CD8-positive, alpha-beta memory T cell (primary cell): Measurements from ENCODE around the gene COL27A1. TPM values are rescaled to one million over a fixed set of nuclear protein-coding genes. Genes with fewer than 3 reads are reported as not detected.
"Not testable (repeated sequence)": the region's sequence is repeated elsewhere in the genome, so short reads cannot be mapped to it uniquely, and the experiment has no call there.

Experiments
- CTCF ChIA-PET: fragments of 350-600 bp; sonication (Branson Sonifier 250); formaldehyde crosslinking; loops from one replicate; lab custom pipeline; 2021; ENCODE audit warnings: antibody characterized with exemption; lab: Charles Lee
- POLR2A ChIA-PET: fragments of 350-600 bp; sonication (Branson Sonifier 250); formaldehyde crosslinking; loops from one replicate; lab custom pipeline; 2021; ENCODE audit warnings: antibody characterized with exemption; lab: Charles Lee
- DNase-seq, 5 donors: peaks; one replicate each; pipeline versions ENCODE4 v3.0.0 to v3.0.0-alpha.2; 2020 to 2022; ENCODE audit warnings: mixed read lengths in 1 of 5
- H3K27ac ChIP-seq: one replicate; pipeline ENCODE4 v1.7.0; 2013; ENCODE audit warnings: low read depth, mild to moderate bottlenecking, low read length, moderate library complexity
- H3K27me3 ChIP-seq: 2 replicates; pipeline ENCODE4 v1.7.0; 2013; ENCODE audit warnings: low read length, mild to moderate bottlenecking; ENCODE audit not compliant: insufficient read depth, poor library complexity, severe bottlenecking
- H3K36me3 ChIP-seq: 2 replicates; pipeline ENCODE4 v1.7.0; 2013; ENCODE audit warnings: mild to moderate bottlenecking, low read length, moderate library complexity; ENCODE audit not compliant: insufficient read depth
- H3K4me1 ChIP-seq: 2 replicates; pipeline ENCODE4 v1.7.0; 2013; ENCODE audit warnings: mild to moderate bottlenecking, low read length, moderate library complexity; ENCODE audit not compliant: insufficient read depth
- H3K4me3 ChIP-seq: 2 replicates; pipeline ENCODE4 v1.7.0; 2013; ENCODE audit warnings: mild to moderate bottlenecking, low read length
- H3K9me3 ChIP-seq: 2 replicates; pipeline ENCODE4 v1.7.0; 2013; ENCODE audit warnings: mild to moderate bottlenecking, low read length
- H3K27ac Mint-ChIP-seq, 8 donors: one replicate each; pipeline ENCODE4 v1.8.0; 2020 to 2021; ENCODE audit warnings: mixed read lengths in 8 of 8, mild to moderate bottlenecking in 6 of 8, inconsistent platforms in 3 of 8, moderate library complexity in 3 of 8
- H3K27me3 Mint-ChIP-seq, 2 donors: one replicate each; pipeline ENCODE4 v1.8.0; 2020 to 2021; ENCODE audit warnings: mixed read lengths in 2 of 2, mild to moderate bottlenecking in 1 of 2, moderate library complexity in 1 of 2
- H3K36me3 Mint-ChIP-seq, 3 donors: one replicate each; pipeline ENCODE4 v1.8.0; 2020 to 2021; ENCODE audit warnings: mixed read lengths in 3 of 3, inconsistent platforms in 1 of 3, mild to moderate bottlenecking in 1 of 3
- H3K4me1 Mint-ChIP-seq, 3 donors: one replicate each; pipeline ENCODE4 v1.8.0; 2020 to 2021; ENCODE audit warnings: mixed read lengths in 3 of 3, inconsistent platforms in 1 of 3, mild to moderate bottlenecking in 1 of 3
- H3K4me3 Mint-ChIP-seq, 7 donors: one replicate each; pipeline ENCODE4 v1.8.0; 2020 to 2021; ENCODE audit warnings: mixed read lengths in 7 of 7, mild to moderate bottlenecking in 6 of 7, moderate library complexity in 4 of 7, inconsistent platforms in 2 of 7
- H3K9me3 Mint-ChIP-seq, 5 donors: one replicate each; pipeline ENCODE4 v1.8.0; 2020 to 2022; ENCODE audit warnings: mixed read lengths in 5 of 5, mild to moderate bottlenecking in 3 of 5, moderate library complexity in 2 of 5, inconsistent platforms in 1 of 5
- polyA plus RNA-seq: library from polyadenylated mRNA; unstranded; fragments of 300-500 nt; fragmentation: Illumina TruSeq; gene quantifications from one replicate; pipeline ENCODE4 v1.2.3, GENCODE V29; 2021
- total RNA-seq, 2 experiments: library from RNA; stranded (reverse); gene quantifications; one replicate each; pipeline ENCODE4 v1.2.3, GENCODE V29; 2021

Gene COL27A1
- total and polyA plus RNA-seq, 3 experiments from 2014 or later: 0.86 to 1.6 TPM; not detected in 1

DNA sequence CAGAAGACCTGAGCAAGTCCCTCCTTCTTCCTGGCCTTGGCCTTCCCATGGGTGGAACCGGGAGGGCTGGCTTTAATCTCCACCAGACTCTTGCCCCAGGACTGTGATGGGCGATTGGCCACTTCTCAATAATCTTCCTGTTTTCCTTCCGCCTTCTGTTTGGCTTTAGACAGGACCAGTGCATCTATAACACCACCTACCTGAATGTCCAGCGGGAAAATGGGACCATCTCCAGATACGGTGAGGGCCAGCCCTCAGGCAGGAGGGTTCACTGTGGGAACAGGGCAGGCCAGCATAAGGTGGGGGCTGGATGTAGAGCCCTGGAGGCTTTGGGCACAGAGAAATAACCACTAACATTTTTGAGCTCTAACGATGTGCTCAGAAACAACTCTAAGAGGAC is 168.5 kb downstream of the COL27A1 start:
- H3K27me3 ChIP-seq, H3K9me3 Mint-ChIP-seq, H3K27ac Mint-ChIP-seq, DNase-seq, H3K4me1 ChIP-seq, H3K27ac ChIP-seq, H3K4me3 Mint-ChIP-seq, CTCF ChIA-PET, H3K36me3 Mint-ChIP-seq, H3K4me1 Mint-ChIP-seq, H3K4me3 ChIP-seq, POLR2A ChIA-PET, H3K36me3 ChIP-seq, H3K9me3 ChIP-seq: not testable (repeated sequence)
- peaks cover 8 to 19% of the 10 kb centered on the region in 2 donors for H3K27me3 Mint-ChIP-seq

DNA sequence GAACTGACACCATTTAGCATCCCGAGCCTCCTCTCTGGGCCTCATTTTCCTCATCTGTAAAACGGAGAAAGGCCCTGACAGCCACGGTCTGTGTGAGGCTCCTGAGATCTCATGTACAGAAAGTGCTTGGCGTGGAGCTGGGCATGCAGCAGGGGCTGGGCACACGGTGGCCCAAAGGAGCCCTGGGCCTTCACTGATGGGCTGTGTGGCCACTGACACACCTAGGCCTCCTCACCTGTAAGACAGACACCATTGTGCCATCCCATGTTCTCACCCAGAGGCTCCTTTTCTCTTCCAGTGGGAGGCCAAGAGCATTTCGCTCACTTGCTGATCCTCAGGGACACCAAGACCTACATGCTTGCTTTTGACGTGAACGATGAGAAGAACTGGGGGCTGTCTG is 169.2 kb downstream of the COL27A1 start:
- Histone ChIP-seq H3K4me1 (no peaks in the 10 kb centered on the region), H3K4me3 (no peak overlapping the region), H3K27me3 (no peaks in the 10 kb centered on the region), H3K36me3 (no peaks in the 10 kb centered on the region), H3K9me3 (no peaks in the 10 kb centered on the region), H3K27ac (no peak overlapping the region)
- Mint-ChIP-seq H3K9me3 (no peaks in the 10 kb centered on the region), H3K4me3 (no peak overlapping the region), H3K27me3 (peaks cover 4 to 12% of the 10 kb centered on the region in 2 donors), H3K27ac (no peak overlapping the region), H3K36me3 (no peaks in the 10 kb centered on the region), H3K4me1 (no peaks in the 10 kb centered on the region)
- CTCF ChIA-PET: no interaction called here
- no peak for DNase-seq
- POLR2A ChIA-PET: no interaction called here

DNA sequence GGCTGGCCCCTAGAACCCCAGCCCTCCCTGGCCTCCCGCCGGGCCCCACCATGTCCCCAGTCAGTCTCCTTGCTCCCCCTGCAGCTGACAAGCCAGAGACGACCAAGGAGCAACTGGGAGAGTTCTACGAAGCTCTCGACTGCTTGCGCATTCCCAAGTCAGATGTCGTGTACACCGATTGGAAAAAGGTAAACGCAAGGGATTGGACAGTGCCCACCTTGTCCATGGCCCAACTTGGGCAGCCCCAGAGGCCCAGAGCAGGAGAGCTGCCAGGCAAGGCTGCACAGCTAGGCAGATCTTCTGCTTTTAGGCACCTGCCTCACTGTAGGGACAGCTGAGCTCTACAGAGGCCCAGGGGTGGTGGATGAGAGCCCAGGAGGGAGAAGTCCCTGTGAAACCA is 169.6 kb downstream of the COL27A1 start:
- H3K27me3 Mint-ChIP-seq, H3K27ac Mint-ChIP-seq, H3K9me3 Mint-ChIP-seq, DNase-seq, H3K4me1 Mint-ChIP-seq, H3K9me3 ChIP-seq, H3K36me3 Mint-ChIP-seq, H3K4me3 ChIP-seq, H3K27me3 ChIP-seq, H3K4me3 Mint-ChIP-seq, POLR2A ChIA-PET, H3K4me1 ChIP-seq, CTCF ChIA-PET, H3K27ac ChIP-seq, H3K36me3 ChIP-seq: not testable (repeated sequence)

DNA sequence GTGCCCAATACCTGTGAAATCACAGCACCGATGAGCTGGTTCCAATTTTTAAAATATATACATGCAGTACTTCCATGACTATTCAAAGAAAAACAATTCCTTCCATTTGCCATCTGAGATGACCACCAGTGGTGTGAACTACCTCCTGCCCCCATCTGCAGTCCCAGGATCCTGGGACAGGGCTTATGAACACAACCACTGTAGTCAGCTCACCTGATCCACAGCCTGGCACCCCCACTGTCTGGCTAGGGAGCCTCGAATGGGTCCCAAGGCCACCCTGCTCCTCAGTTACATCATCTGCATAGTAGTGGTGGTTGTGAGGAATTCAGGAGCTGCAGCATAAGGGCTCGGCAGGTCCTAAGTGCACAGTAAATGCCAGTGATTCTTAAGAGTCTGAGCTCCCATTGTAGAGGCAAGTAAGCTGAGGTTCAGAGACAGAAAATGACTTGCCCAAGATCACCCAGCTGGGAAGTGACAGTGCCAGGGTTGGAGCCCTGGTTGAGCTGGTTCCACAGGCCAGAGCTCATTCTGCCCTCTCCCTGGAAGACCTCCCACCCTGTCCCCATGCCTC is 170.4 kb downstream of the COL27A1 start:
- H3K4me1 ChIP-seq, H3K36me3 ChIP-seq, DNase-seq, H3K9me3 ChIP-seq, H3K9me3 Mint-ChIP-seq, H3K27me3 ChIP-seq, H3K36me3 Mint-ChIP-seq, H3K27ac ChIP-seq, H3K27me3 Mint-ChIP-seq, H3K4me1 Mint-ChIP-seq, CTCF ChIA-PET, H3K27ac Mint-ChIP-seq, POLR2A ChIA-PET, H3K4me3 Mint-ChIP-seq, H3K4me3 ChIP-seq: not testable (repeated sequence)

DNA sequence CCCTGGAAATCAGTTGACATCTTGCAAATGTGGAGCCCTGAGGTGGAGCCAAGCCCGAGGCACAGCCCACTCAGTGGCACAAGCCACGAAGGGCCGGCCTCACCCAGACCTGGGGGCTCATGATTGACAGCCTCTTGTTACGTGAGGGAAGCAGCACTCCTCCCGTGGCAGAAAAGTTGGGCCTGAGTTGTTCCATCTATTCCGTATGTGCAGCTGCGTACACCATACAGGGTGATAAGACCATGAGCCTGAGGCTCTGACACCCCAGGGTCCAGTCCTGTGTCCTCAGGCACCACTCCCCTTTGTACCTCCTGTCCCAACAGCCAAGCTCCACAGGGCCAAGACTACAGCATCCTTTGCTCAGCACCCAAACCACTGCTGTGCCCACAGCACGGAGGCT is 172.4 kb downstream of the COL27A1 start:
- Histone ChIP-seq H3K9me3 (no peaks in the 10 kb centered on the region), H3K27ac (no peak overlapping the region), H3K4me3 (no peak overlapping the region), H3K4me1 (no peaks in the 10 kb centered on the region), H3K36me3 (no peaks in the 10 kb centered on the region), H3K27me3 (no peaks in the 10 kb centered on the region)
- DNase-seq: no peak
- Mint-ChIP-seq H3K9me3 (no peaks in the 10 kb centered on the region), H3K36me3 (no peaks in the 10 kb centered on the region), H3K4me3 (no peak overlapping the region), H3K27ac (no peak overlapping the region), H3K4me1 (peaks cover 18 to 23% (median 22%) of the 10 kb centered on the region in 3 donors), H3K27me3 (peaks cover 0 to 4% of the 10 kb centered on the region in 2 donors)
- POLR2A ChIA-PET: no interaction called here
- CTCF ChIA-PET: no interaction called here

DNA sequence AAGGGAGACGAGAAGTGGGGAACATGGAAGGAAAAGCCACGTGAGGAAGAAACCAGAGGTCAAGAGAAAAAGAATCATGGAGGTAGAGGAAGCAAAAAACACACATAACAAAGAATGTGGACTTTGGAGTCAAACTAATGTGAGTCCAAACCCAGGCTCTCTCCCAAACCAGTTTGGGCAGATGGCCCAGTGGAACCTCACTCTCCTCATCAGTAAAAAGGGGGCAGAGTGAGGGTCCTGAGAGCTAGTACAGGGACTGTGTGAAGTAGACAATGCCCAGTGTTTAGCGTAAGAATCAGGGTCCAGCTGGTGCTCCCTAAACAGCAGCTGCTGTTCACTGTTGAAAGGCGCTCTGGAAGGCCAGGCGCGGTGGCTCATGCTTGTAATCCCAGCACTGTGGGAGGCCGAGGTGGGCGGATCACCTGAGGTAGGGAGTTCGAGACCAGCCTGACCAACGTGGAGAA is 173.1 kb downstream of the COL27A1 start:
- H3K27me3 Mint-ChIP-seq, H3K4me3 Mint-ChIP-seq, H3K27me3 ChIP-seq, DNase-seq, CTCF ChIA-PET, H3K27ac ChIP-seq, H3K36me3 ChIP-seq, H3K9me3 ChIP-seq, H3K36me3 Mint-ChIP-seq, H3K4me3 ChIP-seq, H3K27ac Mint-ChIP-seq, H3K4me1 ChIP-seq, H3K9me3 Mint-ChIP-seq: not testable (repeated sequence)
- H3K4me1 Mint-ChIP-seq: peaks cover 18 to 23% (median 22%) of the 10 kb centered on the region in 3 donors
- POLR2A ChIA-PET: interaction anchor here (0.9 kb wide), 1 partner anchor 37 kb away, joined by 5 read pairs; no protein-coding TSS in a partner anchor

DNA sequence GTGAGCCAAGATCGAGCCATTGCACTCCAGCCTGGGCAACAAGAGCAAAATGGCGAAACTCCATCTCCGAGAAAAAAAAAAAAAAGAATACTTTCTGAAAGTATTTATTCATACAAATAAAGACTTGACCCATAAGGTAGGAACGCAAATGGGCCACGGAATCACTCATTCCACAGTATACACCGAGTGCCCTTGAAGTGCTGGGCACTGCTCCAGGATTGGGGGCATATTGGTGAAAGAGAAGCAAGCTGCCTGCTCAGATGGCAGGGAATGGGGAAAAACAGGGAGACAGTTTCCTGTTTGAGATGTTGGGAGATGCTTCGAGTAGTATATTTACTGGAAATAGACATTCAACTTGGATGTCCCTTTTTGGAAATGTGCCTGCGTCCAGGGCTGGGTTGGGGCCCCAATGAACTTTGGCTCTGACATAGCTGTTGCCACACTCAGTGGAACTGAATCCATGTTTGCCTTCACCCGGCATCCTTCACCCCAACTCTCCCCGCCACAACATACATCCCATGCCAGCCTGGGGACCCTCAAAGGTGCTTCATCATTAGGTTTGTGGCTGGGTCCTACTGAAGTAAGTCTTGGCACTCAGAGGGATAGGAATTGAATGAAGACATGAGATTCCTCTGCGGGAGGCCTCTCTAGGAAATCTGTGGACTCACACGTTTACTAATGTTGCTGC is 173.7 kb downstream of the COL27A1 start:
- H3K27ac ChIP-seq, H3K9me3 ChIP-seq, H3K4me3 Mint-ChIP-seq, DNase-seq, H3K36me3 ChIP-seq, H3K27me3 ChIP-seq, H3K4me3 ChIP-seq, H3K27me3 Mint-ChIP-seq, H3K4me1 ChIP-seq, H3K9me3 Mint-ChIP-seq, CTCF ChIA-PET, H3K36me3 Mint-ChIP-seq, H3K27ac Mint-ChIP-seq: not testable (repeated sequence)
- POLR2A ChIA-PET: interaction anchor here (0.9 kb wide), 1 partner anchor 37 kb away, joined by 5 read pairs; no protein-coding TSS in a partner anchor
- peaks cover 18 to 23% (median 22%) of the 10 kb centered on the region in 3 donors for H3K4me1 Mint-ChIP-seq

DNA sequence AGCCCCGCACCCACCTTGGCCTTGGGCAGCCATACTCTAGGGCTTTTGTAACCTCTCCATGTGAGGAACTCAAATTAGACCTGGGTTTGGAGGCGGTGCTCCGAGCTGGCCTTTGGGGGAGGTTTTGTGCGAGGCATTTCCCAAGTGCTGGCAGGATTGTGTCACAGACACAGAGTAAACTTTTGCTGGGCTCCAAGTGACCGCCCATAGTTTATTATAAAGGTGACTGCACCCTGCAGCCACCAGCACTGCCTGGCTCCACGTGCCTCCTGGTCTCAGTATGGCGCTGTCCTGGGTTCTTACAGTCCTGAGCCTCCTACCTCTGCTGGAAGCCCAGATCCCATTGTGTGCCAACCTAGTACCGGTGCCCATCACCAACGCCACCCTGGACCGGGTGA is 174.3 kb downstream of the COL27A1 start, which contains the start of gene ORM2:
ORM2 (plus strand) TSS at position 245 of the 398 bp plus-strand sequence; CDS start at position 281, 36 bp downstream.
- Mint-ChIP-seq H3K4me1 (peaks cover 18 to 23% (median 22%) of the 10 kb centered on the region in 3 donors), H3K27ac (peak within 1 kb of the TSS in 5 of 8 donors; percentile 32 to 85 (median 68)), H3K4me3 (peak within 1 kb of the TSS in 2 of 7 donors; percentile 40 to 54)
- H3K9me3 Mint-ChIP-seq, H3K4me3 ChIP-seq, H3K36me3 ChIP-seq, CTCF ChIA-PET, H3K36me3 Mint-ChIP-seq, H3K4me1 ChIP-seq, DNase-seq, H3K9me3 ChIP-seq, H3K27me3 ChIP-seq, H3K27ac ChIP-seq, POLR2A ChIA-PET, H3K27me3 Mint-ChIP-seq: not testable (repeated sequence)
